GM12891 (cell line): ENCODE measurements around the gene MDC1.

Experiments used
- PAX5 ChIP-seq: IDR thresholded peaks from 2 replicates; pipeline ENCODE4 v1.6.1; 2011; ENCODE audit warnings: low read length, moderate library complexity, mild to moderate bottlenecking; ENCODE audit not compliant: insufficient read depth, severe bottlenecking
- POLR2A ChIP-seq: IDR thresholded peaks from 2 replicates; pipeline ENCODE4 v1.6.1; 2011; ENCODE audit warnings: low read depth, low read length, control low read depth
- POLR2AphosphoS5 ChIP-seq: IDR thresholded peaks from 2 replicates; pipeline ENCODE4 v1.6.1; 2011; ENCODE audit warnings: low read depth, low read length, control low read depth
- POU2F2 ChIP-seq: IDR thresholded peaks from 2 replicates; pipeline ENCODE4 v1.6.1; 2011; ENCODE audit warnings: low read depth, mild to moderate bottlenecking, control low read depth, low read length, moderate library complexity
- SPI1 ChIP-seq: IDR thresholded peaks from 2 replicates; pipeline ENCODE4 v1.6.1; 2011; ENCODE audit warnings: low read depth, low read length, control low read depth
- TAF1 ChIP-seq: IDR thresholded peaks from 2 replicates; pipeline ENCODE4 v1.6.1; 2011; ENCODE audit warnings: low read depth, low read length, control low read depth

DNA sequence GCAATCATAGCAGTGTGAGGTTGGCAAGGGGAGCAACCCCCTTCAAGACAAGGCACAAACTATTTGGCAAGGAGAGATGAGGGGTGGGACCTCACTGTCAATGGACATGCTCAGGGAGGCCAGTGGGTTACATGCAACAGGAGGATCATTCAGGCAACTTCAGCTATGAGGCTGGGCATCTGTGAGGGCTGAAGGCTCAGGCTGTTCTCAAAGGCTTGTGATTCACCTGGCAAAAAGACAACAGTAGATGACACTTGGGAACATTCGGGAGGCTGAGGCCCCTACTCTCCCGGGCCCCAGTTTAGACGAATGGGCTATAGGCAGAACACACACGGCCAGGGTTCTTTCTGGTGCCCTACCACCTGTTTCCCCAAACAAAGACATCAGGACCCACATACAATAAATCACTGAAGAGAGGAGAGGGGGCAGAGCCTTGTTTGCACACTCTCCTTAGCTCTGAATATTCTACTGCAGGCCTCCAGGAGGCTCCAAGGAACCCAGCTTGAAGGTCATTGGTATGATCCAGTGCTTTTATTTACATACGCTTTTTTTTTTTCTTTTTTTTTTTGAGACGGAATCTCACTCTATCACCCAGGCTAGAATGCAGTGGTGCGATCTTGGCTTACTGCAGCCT is 11.0 kb upstream of the MDC1 start:
- TF ChIP-seq POLR2A (no peak), TAF1 (no peak), POLR2AphosphoS5 (no peak), SPI1 (no peak), PAX5 (no peak), POU2F2 (no peak)
